Stimulated activated naive CD8-positive, alpha-beta T cell treated with anti-CD3 and anti-CD28 coated beads, Interleukin-15, amount 100 ng/mL, for 72 hours (primary cell): Measurements from ENCODE around the gene HNRNPM.
A peak's percentile ranks its signal among the peaks of the same experiment; 100 is the strongest.

Experiments used
- ATAC-seq: fragments of 150-1000 bp; cut with Tn5 transposase; 2 replicates; pipeline ENCODE4 v1.10.0; 2021; ENCODE audit warnings: mild to moderate bottlenecking, moderate library complexity
- DNase-seq, 2 donors: peaks; one replicate each; pipeline ENCODE4 v3.0.0; 2021 to 2022
- H3K27ac Mint-ChIP-seq, 2 donors: one replicate each; pipeline ENCODE4 v1.8.0; 2022; ENCODE audit warnings: mild to moderate bottlenecking in 2 of 2, mixed read lengths in 2 of 2, moderate library complexity in 2 of 2
- H3K27me3 Mint-ChIP-seq: one replicate; pipeline ENCODE4 v1.8.0; 2022; ENCODE audit warnings: mixed read lengths
- H3K4me1 Mint-ChIP-seq: one replicate; pipeline ENCODE4 v1.8.0; 2022; ENCODE audit warnings: mild to moderate bottlenecking, mixed read lengths
- H3K4me3 Mint-ChIP-seq, 2 donors: one replicate each; pipeline ENCODE4 v1.8.0; 2022; ENCODE audit warnings: mild to moderate bottlenecking in 2 of 2, mixed read lengths in 2 of 2, moderate library complexity in 1 of 2
- H3K9me3 Mint-ChIP-seq, 2 donors: one replicate each; pipeline ENCODE4 v1.8.0; 2022; ENCODE audit warnings: mixed read lengths in 2 of 2

Gene HNRNPM

DNA sequence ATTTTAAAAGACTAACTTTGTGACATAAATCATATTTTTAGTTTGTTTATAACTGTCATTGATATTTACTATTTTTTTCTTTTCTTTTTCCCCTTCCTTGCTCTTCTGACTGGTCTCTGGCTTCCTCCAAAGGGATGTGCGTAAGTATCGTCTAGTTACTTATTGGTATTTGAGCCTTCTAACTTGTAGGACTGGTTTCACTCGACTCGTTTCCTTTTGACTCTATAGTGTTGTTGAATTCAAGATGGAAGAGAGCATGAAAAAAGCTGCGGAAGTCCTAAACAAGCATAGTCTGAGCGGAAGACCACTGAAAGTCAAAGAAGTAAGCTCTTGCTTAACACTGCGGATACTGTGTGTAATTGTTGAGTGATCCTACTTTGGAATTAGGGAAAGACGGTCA lies 18.6 kb downstream of the HNRNPM start:
- Mint-ChIP-seq H3K27me3 (no peaks in the 10 kb centered on the region), H3K4me3 (no peak overlapping the region), H3K9me3 (no peaks in the 10 kb centered on the region), H3K4me1 (peaks cover 33% of the 10 kb centered on the region), H3K27ac (peak overlapping the region in 1 of 2 donors; percentile 2)
- ATAC-seq = no peak
- DNase-seq = no peak

DNA sequence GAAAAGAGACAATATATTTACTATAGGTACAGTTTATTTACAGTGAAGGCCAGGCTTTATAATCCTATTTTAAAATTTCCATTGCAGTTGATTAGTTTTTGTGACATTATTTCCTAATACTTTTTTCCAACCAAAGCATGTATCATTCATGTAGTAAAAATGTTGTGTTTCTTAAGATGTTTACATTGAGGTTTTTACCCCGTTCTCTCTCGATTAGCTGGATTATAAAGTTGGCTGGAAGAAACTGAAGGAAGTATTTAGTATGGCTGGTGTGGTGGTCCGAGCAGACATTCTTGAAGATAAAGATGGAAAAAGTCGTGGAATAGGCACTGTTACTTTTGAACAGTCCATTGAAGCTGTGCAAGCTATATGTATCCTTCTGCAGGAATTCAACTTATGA lies 21.2 kb downstream of the HNRNPM start:
- Mint-ChIP-seq H3K27me3 (no peaks in the 10 kb centered on the region), H3K4me1 (peaks cover 7% of the 10 kb centered on the region), H3K27ac (no peak overlapping the region), H3K4me3 (no peak overlapping the region), H3K9me3 (no peaks in the 10 kb centered on the region)
- no peak for DNase-seq
- no peak for ATAC-seq

DNA sequence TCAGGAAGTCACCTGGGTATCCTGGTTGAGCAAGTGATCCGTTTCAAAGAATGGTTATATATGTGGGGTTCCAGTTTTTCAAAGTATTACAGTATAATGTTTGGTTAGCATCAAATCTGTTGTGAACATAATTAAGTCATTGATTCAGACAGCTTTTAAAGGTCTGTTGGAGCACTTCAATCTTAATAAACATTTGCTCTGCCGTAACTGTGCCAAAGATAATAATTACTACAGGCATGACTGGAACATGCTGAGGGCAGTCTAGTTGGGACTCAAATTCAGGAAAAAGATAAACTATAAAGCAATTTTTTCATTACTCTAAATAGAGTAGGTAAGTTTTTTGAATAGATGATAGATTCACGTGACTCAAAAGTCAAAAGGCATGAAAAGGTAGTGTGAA lies 23.3 kb downstream of the HNRNPM start:
- Mint-ChIP-seq H3K9me3 (no peaks in the 10 kb centered on the region), H3K4me1 (peaks cover 10% of the 10 kb centered on the region), H3K27ac (no peak overlapping the region), H3K27me3 (no peaks in the 10 kb centered on the region), H3K4me3 (no peak overlapping the region)
- no peak for ATAC-seq
- DNase-seq = no peak

DNA sequence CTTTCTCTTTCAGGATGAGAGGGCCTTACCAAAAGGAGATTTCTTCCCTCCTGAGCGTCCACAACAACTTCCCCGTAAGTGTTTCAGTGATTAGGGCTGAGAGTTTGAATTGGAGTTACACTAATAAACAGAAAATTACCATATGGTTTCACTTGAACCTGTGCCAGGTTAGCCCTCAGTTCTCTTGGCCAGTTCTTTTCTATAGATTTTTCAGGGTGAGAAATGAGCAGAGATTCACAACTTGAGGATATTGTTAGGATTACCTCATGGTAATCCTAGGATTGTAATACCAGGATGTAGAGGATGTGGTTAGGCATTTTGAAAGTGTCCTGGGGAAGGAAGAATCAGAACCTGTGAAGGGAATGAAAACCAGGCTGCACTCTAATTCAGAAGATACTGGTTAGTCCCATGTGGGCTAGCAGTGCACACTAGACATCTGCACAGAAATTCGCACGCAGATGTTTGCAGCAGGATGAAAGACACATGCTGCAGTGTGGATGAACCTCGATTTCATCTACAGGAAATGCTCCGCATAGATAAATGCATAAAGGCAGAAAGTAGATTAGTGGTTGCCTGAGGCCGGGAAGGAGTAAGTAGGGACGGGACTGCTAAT lies 24.1 kb downstream of the HNRNPM start:
- no peak for ATAC-seq
- no peak overlapping the region for H3K4me3 Mint-ChIP-seq
- no peak overlapping the region for H3K27ac Mint-ChIP-seq
- H3K27me3 Mint-ChIP-seq = no peaks in the 10 kb centered on the region
- no peak for DNase-seq
- peaks cover 17% of the 10 kb centered on the region for H3K4me1 Mint-ChIP-seq
- no peaks in the 10 kb centered on the region for H3K9me3 Mint-ChIP-seq

DNA sequence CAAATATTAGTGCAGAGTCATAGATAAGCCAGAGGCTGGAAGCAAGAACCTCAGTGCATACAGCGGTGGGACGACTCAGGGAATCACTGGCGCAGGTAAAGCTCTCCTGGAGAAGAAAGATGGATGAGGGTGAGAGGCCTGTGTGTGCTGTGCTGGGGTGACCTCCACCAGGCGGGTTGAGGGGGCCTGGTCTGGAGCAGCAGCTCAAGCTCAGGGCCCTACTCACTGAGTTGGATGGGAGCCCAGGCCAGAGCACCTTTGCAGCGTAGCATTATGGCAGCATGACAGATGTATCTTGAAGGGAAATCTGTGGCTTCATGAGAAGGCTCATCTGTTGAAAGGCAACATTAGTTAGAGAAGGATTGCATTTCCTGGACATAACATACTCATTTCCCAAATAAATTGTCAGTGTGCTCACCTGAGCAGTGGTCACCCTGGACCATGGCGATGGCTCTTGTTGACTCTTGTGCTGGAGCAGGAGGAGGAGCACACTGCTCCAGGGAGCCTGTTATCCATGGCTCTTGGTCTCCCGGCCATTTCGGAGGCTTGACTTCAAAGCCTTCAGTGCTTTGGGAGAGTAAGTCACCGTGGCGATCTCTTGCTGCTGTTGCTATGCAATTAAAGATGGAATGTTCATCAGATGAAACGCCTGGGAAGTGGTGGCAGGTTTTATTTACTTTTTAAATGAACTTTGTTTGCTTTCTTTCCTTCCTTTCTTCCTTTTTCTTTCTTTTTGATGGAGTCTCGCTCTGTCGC lies 25.0 kb downstream of the HNRNPM start:
- Mint-ChIP-seq H3K4me3 (no peak overlapping the region), H3K4me1 (peaks cover 21% of the 10 kb centered on the region), H3K27me3 (no peaks in the 10 kb centered on the region), H3K27ac (no peak overlapping the region), H3K9me3 (no peaks in the 10 kb centered on the region)
- no peak for ATAC-seq
- DNase-seq = no peak

DNA sequence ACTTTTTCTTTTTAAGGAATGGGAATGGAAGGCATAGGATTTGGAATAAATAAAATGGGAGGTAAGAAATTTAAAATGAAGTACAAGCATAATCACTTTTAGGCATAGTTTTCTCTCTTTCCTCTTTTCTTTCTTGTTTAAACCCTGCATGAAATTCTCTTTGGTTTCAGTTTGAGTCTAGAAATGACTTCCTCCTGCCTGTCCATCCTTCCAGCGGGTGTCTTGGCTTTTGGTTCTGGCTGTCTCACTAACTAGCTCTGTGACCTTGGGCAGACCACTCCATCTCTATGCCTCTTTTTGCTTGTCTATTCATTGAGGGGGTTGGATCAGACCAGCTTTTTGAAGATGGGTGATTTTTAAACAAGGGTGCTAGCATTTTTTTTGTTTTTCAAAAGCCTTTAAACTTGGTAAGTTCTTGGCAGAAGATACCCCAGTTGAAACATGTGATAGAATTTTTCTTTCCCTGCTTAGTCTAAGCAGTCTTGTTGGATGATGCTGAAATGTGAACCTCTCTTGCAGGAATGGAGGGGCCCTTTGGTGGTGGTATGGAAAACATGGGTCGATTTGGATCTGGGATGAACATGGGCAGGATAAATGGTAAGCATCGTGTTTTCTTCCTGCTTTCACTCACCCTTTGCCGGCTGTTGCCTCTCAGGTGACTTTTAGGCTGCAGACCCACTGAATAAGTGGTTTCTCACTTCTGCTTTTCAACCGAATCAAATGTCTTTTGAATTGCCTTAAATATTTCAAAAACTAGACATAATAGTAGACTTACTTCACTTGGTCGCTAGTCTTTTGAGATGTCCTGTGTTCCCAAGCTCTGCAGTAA lies 29.1 kb downstream of the HNRNPM start:
- no peak for DNase-seq

DNA sequence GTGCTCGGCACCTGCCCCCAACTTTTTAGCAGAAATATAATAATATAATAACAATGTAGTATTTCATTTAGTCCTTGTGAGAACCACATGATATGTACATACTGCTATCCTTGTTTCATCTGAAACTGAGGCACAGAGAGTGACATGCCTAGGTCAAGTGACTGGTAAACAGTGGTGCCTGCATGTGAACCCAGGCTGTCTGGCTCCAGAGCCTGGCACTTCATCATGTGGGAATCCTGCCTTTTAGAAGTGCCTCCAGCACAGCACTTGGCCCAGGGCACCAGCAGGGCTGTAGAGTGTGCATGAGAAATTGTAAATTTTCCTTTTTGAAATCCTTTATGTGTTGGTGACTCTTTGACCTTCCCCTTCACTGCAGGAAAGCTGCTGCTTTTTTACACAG lies 30.2 kb downstream of the HNRNPM start:
- ATAC-seq (no peak), DNase-seq (no peak)
- H3K27me3 Mint-ChIP-seq = no peaks in the 10 kb centered on the region
- H3K9me3 Mint-ChIP-seq = no peaks in the 10 kb centered on the region
- H3K4me3 Mint-ChIP-seq = no peak overlapping the region
- H3K4me1 Mint-ChIP-seq = peaks cover 65% of the 10 kb centered on the region
- peak overlapping the region in 1 of 2 donors; percentile 13 for H3K27ac Mint-ChIP-seq

More for the DNA sequence above, 29.1 kb downstream of the HNRNPM start:
- H3K27ac Mint-ChIP-seq = peak overlapping the region in 1 of 2 donors; percentile 74
- no peaks in the 10 kb centered on the region for H3K9me3 Mint-ChIP-seq
- ATAC-seq = no peak
- H3K4me1 Mint-ChIP-seq = peaks cover 60% of the 10 kb centered on the region
- H3K27me3 Mint-ChIP-seq = no peaks in the 10 kb centered on the region
- no peak overlapping the region for H3K4me3 Mint-ChIP-seq

DNA sequence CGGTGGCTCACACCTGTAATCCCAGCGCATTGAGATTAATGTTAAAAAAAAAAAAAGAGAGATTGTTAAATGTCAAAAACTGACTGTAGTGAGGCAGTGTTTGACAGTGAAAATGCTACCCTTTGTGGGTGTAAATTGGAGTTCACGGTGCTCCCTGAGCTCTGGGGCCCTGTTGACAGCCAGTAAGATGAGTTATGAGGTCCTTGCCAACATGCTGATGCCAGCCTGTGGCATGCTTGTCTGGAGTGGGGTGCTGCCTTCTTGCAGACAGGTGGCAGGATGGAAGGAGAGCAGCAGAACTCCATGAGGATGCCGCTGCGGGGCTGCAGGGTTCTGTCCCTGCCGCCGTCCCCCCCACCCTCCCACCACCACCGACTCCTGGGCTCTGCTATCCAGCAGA lies 31.7 kb downstream of the HNRNPM start:
- H3K4me1 Mint-ChIP-seq = peaks cover 80% of the 10 kb centered on the region

DNA sequence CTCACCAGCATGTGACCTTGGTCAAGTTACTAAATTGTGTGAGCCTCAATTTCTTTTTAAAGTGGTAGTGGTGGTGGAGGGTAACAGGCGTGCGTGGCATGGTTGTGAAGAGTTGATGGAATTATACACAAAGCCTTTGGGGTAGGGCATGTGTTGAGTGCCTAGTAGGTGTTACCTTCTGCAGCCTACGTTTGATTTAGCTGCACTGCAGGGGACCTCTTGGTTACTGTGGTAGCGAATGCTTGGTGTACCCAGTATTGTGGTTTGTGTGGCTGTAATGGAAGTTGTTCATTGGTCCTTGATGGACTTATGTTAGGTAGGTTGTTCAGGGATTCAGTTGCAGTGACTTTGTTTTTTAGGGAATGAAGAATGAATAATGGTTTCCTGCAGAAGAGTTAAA lies 33.1 kb downstream of the HNRNPM start:
- H3K27me3 Mint-ChIP-seq = no peaks in the 10 kb centered on the region
- DNase-seq (no peak), ATAC-seq (peak; percentile 52)
- H3K4me3 Mint-ChIP-seq = peak overlapping the region; percentile 8 to 20
- H3K9me3 Mint-ChIP-seq = no peaks in the 10 kb centered on the region
- H3K27ac Mint-ChIP-seq = peak overlapping the region; percentile 35 to 36
- peaks cover 87% of the 10 kb centered on the region for H3K4me1 Mint-ChIP-seq

More for the DNA sequence above, 31.7 kb downstream of the HNRNPM start:
- no peaks in the 10 kb centered on the region for H3K9me3 Mint-ChIP-seq
- H3K4me3 Mint-ChIP-seq = no peak overlapping the region
- no peaks in the 10 kb centered on the region for H3K27me3 Mint-ChIP-seq
- peak overlapping the region in 1 of 2 donors; percentile 63 for H3K27ac Mint-ChIP-seq
- DNase-seq (no peak), ATAC-seq (no peak)

DNA sequence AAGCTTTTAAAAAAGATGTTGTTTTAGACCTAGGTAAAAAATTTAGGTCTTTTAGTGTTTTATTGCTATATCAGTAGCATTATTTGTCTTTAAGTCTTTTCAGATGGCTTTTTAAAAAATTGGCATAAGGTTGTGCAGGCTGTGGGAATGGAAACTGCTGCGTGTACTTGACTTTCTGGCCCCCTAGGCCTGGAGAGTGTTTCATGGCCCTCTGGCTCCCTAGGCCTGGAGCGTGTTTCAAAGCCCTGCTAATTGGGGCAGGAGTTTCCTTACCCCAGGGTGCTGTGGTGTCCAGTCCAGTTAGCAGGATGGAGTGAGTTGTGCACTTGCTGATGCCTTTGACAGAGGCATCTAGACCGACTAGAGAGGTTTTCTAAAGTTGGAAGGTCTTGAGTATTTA lies 33.8 kb downstream of the HNRNPM start:
- H3K27me3 Mint-ChIP-seq = no peaks in the 10 kb centered on the region
- no peaks in the 10 kb centered on the region for H3K9me3 Mint-ChIP-seq
- ATAC-seq = no peak
- H3K4me3 Mint-ChIP-seq = peak overlapping the region; percentile 35 to 49
- peaks cover 83% of the 10 kb centered on the region for H3K4me1 Mint-ChIP-seq
- H3K27ac Mint-ChIP-seq = peak overlapping the region; percentile 83 to 92
- DNase-seq = no peak

DNA sequence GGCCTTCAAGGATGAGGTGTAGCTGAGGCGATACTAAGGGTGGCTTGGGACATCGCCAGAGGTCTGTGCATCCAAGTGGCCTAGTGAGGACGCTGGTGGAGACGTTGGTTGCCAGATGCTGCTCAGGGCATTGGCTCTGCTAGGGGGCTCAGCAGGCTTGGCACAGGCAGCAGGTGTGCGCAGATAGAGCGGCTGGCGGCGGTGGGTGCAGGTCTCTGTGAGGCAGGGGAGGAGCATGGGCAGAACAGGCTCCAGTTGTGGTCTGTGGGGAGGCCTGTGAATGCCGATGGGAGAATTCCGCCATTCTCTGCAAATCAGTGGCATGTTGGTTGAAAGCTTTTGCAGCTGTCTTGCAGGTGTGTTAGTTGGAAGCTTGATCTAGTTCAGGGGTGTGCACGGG lies 36.4 kb downstream of the HNRNPM start:
- peak overlapping the region; percentile 37 to 54 for H3K4me3 Mint-ChIP-seq
- ATAC-seq = peak; percentile 36
- no peak for DNase-seq
- H3K27ac Mint-ChIP-seq = peak overlapping the region; percentile 68 to 92
- no peaks in the 10 kb centered on the region for H3K9me3 Mint-ChIP-seq
- H3K27me3 Mint-ChIP-seq = no peaks in the 10 kb centered on the region
- H3K4me1 Mint-ChIP-seq = peaks cover 81% of the 10 kb centered on the region

DNA sequence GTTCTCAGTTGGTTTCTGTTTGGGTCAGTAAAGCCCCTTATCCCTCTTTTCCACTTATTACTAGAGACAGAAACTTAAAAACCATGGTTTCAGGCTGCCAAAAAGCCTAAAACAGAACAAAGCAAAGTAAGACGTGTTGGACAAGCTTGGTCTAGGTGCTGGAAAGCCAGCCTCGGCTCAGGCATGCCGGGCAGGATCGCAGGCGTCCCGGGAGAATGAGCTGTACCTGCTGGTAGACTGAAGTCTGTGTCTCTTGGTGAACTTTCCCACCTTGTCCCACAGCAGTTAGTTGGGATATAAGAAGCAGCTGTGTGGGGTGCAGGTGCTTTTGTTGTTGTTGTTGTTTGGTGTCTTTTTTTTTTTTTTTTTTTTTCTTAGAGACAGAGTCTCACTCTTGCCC lies 36.8 kb downstream of the HNRNPM start:
- Mint-ChIP-seq H3K27ac (peak overlapping the region; percentile 68 to 92), H3K4me3 (peak overlapping the region in 1 of 2 donors; percentile 54), H3K9me3 (no peaks in the 10 kb centered on the region), H3K27me3 (no peaks in the 10 kb centered on the region), H3K4me1 (peaks cover 81% of the 10 kb centered on the region)
- ATAC-seq (no peak), DNase-seq (no peak)

DNA sequence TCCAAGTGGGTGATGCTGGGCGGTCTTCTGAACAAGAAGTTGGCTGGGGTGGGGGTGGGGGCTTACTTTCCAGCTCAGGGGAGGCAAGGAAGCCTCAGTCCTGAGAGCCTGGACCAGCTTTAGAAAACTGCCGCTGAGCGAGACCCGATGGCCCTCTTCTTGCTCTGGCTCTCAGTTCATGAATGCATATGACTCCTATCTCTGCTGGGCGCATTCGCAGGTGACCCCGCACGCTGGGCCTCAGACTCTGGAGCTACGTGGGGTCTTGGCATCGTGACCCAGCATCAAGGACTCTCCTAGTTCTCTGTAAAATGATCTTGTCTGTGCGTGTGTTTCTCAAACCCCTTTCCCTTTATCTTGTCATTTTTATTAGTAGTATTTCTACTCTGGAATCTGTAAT lies 37.9 kb downstream of the HNRNPM start:
- ATAC-seq (no peak), DNase-seq (no peak)
- peak overlapping the region; percentile 11 to 71 for H3K27ac Mint-ChIP-seq
- no peaks in the 10 kb centered on the region for H3K9me3 Mint-ChIP-seq
- peaks cover 81% of the 10 kb centered on the region for H3K4me1 Mint-ChIP-seq
- no peak overlapping the region for H3K4me3 Mint-ChIP-seq
- no peaks in the 10 kb centered on the region for H3K27me3 Mint-ChIP-seq

DNA sequence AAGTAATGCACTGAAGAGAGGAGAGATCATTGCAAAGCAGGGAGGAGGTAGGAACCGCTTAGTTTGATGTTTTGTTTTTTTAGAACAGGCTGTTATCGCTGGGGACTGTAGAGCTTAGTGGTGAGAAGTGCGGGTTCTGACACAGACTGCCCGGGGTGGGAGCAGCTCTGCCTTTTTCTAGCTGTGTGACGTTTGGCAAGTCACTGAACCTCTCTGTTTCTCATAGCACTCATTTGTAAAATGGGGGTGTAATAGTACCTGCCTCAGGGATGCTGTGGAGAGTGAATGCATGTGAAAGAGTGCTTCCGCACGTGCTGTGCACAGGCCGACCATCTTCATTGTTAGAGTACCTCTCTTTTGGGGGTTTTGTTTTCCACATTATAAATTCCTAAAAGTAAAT lies 38.4 kb downstream of the HNRNPM start:
- DNase-seq (no peak), ATAC-seq (no peak)
- H3K4me1 Mint-ChIP-seq = peaks cover 81% of the 10 kb centered on the region
- no peaks in the 10 kb centered on the region for H3K9me3 Mint-ChIP-seq
- no peak overlapping the region for H3K4me3 Mint-ChIP-seq
- no peaks in the 10 kb centered on the region for H3K27me3 Mint-ChIP-seq
- H3K27ac Mint-ChIP-seq = peak overlapping the region; percentile 34 to 71

DNA sequence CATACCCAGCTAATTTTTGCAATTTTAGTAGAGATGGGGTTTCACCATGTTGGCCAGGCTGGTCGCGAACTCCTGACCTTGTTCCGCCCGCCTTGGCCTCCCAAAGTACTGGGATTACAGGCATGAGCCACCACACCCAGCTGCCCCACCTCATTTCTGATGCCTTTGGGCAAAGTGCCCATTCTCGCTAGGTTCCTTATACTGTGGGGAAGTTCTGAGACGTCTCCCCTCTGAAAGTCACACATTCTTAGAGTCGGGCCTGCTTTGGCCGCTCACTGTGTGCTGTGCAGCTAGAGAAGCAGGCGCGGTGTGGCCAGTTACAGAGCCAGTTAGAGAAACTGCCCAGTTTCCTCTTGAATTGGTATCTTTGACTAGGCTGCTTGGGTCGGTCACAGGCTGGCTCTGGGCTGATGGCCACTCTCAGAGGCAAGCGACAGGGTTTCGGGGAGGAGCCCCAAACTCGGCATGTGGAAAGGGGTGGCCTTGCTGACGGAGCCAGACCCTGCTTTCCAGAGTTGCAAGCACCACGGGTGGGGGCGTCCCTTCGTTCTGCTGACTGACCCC lies 39.6 kb downstream of the HNRNPM start:
- ATAC-seq (no peak), DNase-seq (no peak)
- H3K27ac Mint-ChIP-seq = no peak overlapping the region
- no peak overlapping the region for H3K4me3 Mint-ChIP-seq
- H3K4me1 Mint-ChIP-seq = peaks cover 73% of the 10 kb centered on the region
- no peaks in the 10 kb centered on the region for H3K27me3 Mint-ChIP-seq
- H3K9me3 Mint-ChIP-seq = no peaks in the 10 kb centered on the region
